ENCODE results near the gene CDIPT.

The CDIPT gene

GRCh38 chr16:29824589-29825144 is 38.4 kb downstream of the CDIPT start:
- no peak for DNase-seq

- no peak for DNase-seq
Observed at GRCh38 chr16:29821643-29822115, 41.3 kb downstream of the CDIPT start.

GRCh38 chr16:29820730-29821642 is 42.0 kb downstream of the CDIPT start:
- peak; percentile 78 for DNase-seq

- peak; percentile 81 for DNase-seq
Observed at GRCh38 chr16:29820271-29820701, 42.7 kb downstream of the CDIPT start, which contains the start of gene MVP. MVP (plus strand) TSS chr16:29820462; CDS start chr16:29830550, 10,088 bp downstream.

DNA sequence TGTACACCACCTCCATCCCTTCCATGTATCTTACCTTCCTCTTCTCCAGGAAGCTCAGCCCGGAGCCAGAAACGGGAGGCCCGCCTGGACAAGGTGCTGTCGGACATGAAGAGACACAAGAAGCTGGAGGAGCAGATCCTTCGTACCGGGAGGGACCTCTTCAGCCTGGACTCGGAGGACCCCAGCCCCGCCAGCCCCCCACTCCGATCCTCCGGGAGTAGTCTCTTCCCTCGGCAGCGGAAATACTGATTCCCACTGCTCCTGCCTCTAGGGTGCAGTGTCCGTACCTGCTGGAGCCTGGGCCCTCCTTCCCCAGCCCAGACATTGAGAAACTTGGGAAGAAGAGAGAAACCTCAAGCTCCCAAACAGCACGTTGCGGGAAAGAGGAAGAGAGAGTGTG is 43.5 kb downstream of the CDIPT start:
- no peak for DNase-seq

DNA sequence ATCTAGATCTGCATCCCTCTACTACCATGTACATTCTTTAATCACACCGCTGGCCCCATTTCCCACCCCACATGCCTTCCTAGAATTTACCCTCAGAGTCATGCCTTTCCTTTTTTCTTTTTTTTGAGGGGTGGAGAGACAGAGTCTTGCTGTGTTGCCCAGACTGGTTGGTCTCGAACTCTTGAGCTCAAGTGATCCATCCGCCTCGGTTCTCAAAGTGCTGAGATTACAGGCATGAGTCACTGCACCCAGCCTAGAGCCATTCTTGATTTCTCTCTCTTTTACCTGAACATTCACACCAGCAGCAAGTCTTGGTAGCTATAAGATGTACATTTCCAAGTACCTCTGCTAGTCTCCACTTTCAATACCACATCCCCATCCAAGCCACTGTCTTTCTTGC is 44.9 kb downstream of the CDIPT start:
- no peak for DNase-seq

- peak; percentile 56 for DNase-seq
Observed at GRCh38 chr16:29816694-29817441, 46.2 kb downstream of the CDIPT start.

GRCh38 chr16:29815793-29816693 is 47.0 kb downstream of the CDIPT start, which contains the start of gene PAGR1:
PAGR1 (plus strand) TSS chr16:29816152; CDS start chr16:29816526, 374 bp downstream.
- DNase-seq, result peak; percentile 100

GRCh38 chr16:29815032-29815721 is 47.8 kb downstream of the CDIPT start:
- DNase-seq, result no peak

DNA sequence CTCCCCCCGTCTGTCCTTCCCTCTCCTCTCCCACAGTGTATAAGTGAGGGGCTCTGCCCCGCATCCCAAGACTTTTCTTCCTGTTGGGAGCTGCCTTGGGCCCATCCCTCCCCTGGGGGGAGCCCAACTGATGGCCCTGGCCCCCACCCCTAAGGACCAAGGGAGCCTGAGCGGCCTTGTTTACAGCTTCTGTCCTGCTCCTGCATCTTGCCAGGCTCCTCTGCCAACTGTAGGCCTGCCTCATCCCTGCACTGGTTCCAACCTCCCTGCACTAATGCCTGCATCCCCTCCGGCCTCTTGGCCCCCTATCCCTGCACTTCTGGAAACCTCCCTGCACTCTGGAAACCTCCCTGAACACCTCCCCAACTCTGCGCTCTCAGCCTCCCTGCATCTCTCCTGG is 48.4 kb downstream of the CDIPT start:
- DNase-seq, result no peak

DNA sequence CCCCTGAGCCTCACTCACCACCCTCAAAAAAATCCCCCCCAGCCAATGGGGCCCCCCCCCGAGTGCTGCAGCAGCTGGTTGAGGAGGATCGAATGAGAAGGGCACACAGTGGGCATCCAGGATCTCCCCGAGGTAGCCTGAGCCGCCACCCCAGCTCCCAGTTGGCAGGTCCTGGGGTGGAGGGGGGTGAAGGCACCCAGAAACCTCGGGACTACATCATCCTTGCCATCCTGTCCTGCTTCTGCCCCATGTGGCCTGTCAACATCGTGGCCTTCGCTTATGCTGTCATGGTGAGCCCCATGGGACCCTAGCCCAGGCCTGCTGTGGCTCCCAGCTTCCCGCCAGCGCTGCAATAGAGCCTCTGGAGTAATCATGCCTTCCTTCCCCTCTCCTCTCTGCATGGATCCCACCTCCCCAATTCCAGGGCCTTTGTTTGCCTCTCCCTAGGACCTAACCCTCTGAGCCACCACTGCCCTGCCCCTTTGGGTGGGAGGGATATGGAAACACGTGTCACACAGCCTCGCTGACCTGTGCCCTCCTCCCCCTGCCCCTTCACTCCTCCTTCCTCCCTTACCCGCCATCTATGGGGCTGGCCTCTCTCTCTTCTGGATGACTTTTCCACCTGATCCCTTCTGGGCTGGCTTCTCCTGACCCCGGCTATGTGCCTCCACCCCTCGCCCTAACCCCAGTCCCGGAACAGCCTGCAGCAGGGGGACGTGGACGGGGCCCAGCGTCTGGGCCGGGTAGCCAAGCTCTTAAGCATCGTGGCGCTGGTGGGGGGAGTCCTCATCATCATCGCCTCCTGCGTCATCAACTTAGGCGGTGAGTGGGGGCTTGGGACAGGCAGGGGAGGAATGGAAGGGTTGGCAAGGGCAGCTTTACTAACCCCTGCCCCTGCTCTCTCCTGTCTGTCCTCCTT is 49.1 kb downstream of the CDIPT start:
- no peak for DNase-seq

DNA sequence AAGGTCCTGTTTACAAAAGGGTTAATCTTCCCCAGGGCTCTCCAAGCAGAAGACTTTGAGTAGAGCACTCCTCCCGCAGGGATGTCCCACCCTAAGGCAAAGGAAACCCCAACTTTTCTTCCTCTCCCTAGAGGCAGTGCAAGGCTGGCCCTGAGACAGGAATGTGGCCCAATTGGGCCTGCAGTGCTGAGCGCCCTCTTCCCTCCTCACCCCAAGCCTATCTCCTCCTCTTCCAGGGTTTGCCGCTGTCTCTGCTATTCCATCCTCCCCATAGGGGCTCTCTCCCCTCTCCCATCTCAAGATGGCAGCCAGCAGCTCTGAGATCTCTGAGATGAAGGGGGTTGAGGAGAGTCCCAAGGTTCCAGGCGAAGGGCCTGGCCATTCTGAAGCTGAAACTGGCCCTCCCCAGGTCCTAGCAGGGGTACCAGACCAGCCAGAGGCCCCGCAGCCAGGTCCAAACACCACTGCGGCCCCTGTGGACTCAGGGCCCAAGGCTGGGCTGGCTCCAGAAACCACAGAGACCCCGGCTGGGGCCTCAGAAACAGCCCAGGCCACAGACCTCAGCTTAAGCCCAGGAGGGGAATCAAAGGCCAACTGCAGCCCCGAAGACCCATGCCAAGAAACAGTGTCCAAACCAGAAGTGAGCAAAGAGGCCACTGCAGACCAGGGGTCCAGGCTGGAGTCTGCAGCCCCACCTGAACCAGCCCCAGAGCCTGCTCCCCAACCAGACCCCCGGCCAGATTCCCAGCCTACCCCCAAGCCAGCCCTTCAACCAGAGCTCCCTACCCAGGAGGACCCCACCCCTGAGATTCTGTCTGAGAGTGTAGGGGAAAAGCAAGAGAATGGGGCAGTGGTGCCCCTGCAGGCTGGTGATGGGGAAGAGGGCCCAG is 50.0 kb downstream of the CDIPT start:
- no peak for DNase-seq

DNA sequence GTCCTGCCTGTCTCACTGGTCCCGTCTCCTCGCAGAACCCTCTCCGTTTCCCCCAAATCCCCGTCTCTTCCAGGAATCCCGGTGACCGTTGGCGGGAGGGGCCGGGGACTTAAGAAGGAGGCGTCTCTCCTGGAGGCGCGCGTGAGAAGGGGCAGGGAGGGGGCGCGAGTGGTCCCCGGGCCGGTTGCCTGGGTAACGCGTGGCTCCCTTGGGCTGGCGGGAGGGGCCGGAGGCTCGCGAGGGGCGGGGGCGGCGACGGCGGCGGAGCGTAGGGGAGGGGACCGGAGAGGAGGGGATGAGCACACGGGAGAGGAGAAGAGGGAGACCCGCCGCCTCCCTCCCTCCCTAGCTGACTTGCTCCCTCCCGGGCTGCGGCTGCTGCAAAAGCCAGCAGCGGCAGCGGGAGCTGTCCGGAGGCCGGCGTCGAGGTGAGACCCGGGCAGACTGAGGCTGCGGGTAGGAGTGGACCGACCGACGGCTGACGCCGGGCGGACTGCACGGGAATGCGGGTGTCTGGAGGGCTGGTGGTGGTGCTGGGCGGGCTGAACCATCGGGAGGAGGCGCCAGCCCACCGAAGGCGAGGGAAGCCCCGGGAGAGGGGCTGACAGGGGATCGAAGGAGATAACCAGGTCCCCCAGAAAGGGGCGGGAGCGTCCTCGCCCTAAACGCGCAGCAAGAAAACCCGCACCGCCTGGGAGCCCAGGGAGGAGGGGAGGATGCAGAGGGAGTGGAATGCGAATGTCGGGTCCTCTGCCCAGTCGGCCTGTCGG is 50.9 kb downstream of the CDIPT start, which contains the start of gene PRRT2:
Gene PRRT2 (plus strand): TSS at position 298 of the 770 bp plus-strand sequence. CDS start 862 bp downstream, outside the sequence.
- peak; percentile 62 for DNase-seq

GRCh38 chr16:29811170-29811895 is 51.7 kb downstream of the CDIPT start:
- DNase-seq, result peak; percentile 84

- no peak for DNase-seq
Observed at GRCh38 chr16:29810699-29811169, 52.3 kb downstream of the CDIPT start.

GRCh38 chr16:29809850-29810698 is 53.0 kb downstream of the CDIPT start:
- DNase-seq, result peak; percentile 63

Measured in CD4-positive, alpha-beta T cell treated with Interleukin-10 for 1 hour (primary cell).